A549 (cell line): Measurements from ENCODE around the gene ARHGEF28. TPM values are rescaled to one million over a fixed set of nuclear protein-coding genes. Genes with fewer than 3 reads are reported as not detected.

ENCODE experiments used
- ATAC-seq, 2 experiments: fragments of 200-7000 bp in 1 of 2; fragments of >200 bp in 1 of 2; cut with Nextera tagmentation in 1 of 2; cut with Tn5 transposase in 1 of 2; 3 replicates each; pipeline versions ENCODE4 v1.8.0 to v1.9.1; 2018 to 2020; ENCODE audit warnings: mild to moderate bottlenecking in 1 of 2, moderate library complexity in 1 of 2
- CTCF ChIA-PET: fragments of 300-600 bp; sonication (Branson Sonifier 250); formaldehyde crosslinking; extraction: SDS; loops from one replicate; lab custom pipeline; 2021; ENCODE audit warnings: antibody characterized with exemption, inconsistent platforms; lab: Yijun Ruan, JAX
- POLR2A ChIA-PET: fragments of 350-600 bp; formaldehyde crosslinking; extraction: SDS; loops from one replicate; lab custom pipeline; 2021; ENCODE audit warnings: antibody characterized with exemption, inconsistent platforms; lab: Yijun Ruan, JAX
- DNase-seq, 2 experiments: peaks; one replicate each; pipeline versions ENCODE4 v3.0.0 to v3.0.0-alpha.2; 2011 to 2016; ENCODE audit warnings: low read depth in 1 of 2, low spot score in 1 of 2
- FAIRE-seq: peaks from 2 replicates; lab custom pipeline; 2011; peaks lifted over from hg19 to GRCh38; lab: Jason Lieb, UNC
- H3K27ac ChIP-seq, 2 experiments: fragments of >200 bp; sonication (Bioruptor Twin); formaldehyde crosslinking; 3 replicates each; pipeline ENCODE4 v1.5.1; 2016 to 2017
- H3K4me1 ChIP-seq: fragments of >200 bp; sonication (Bioruptor Twin); formaldehyde crosslinking; 3 replicates; pipeline ENCODE4 v1.6.1; 2016
- H3K4me2 ChIP-seq: fragments of >200 bp; sonication (Bioruptor Twin); formaldehyde crosslinking; 3 replicates; pipeline ENCODE4 v1.6.1; 2016
- H3K4me3 ChIP-seq: fragments of >200 bp; sonication (Bioruptor Twin); formaldehyde crosslinking; 3 replicates; pipeline ENCODE4 v1.5.1; 2016
- H3K9me3 ChIP-seq: fragments of >200 bp; sonication (Bioruptor Twin); formaldehyde crosslinking; 3 replicates; pipeline ENCODE4 v1.6.1; 2016
- BHLHE40 ChIP-seq: IDR thresholded peaks from 2 replicates; pipeline ENCODE4 v1.6.1; 2012; ENCODE audit warnings: low read depth, low read length, inconsistent platforms
- CBX8 ChIP-seq: fragments of 200-600 bp; sonication (generic); IDR thresholded peaks from 2 replicates; pipeline ENCODE4 v1.6.1; 2016
- CEBPB ChIP-seq, 2 experiments: fragments of >200 bp in 1 of 2; sonication (Bioruptor Twin) in 1 of 2; formaldehyde crosslinking in 1 of 2; IDR thresholded peaks; 2 replicates each; pipeline ENCODE4 v1.6.1; 2012 to 2016
- CHD4 ChIP-seq: fragments of 200-600 bp; sonication (generic); IDR thresholded peaks from 2 replicates; pipeline ENCODE4 v1.6.1; 2016; ENCODE audit warnings: antibody characterized with exemption, mild to moderate bottlenecking, borderline replicate concordance
- EHMT2 ChIP-seq: fragments of 200-600 bp; sonication (generic); IDR thresholded peaks from 2 replicates; pipeline ENCODE4 v1.6.1; 2016; ENCODE audit warnings: antibody characterized with exemption, low read depth, mild to moderate bottlenecking, moderate library complexity
- ELK1 ChIP-seq: fragments of 150-350 bp; IDR thresholded peaks from 2 replicates; pipeline ENCODE4 v1.6.1; 2014; ENCODE audit warnings: low read depth, mild to moderate bottlenecking, low read length
- EP300 ChIP-seq, 2 experiments: fragments of >200 bp; sonication (Bioruptor Twin); formaldehyde crosslinking; IDR thresholded peaks; 2 replicates in 1 of 2; 3 replicates in 1 of 2; pipeline ENCODE4 v1.6.1; 2016 to 2017
- ESRRA ChIP-seq: fragments of 150-350 bp; IDR thresholded peaks from 2 replicates; pipeline ENCODE4 v1.6.1; 2014; ENCODE audit warnings: mild to moderate bottlenecking, low read length, borderline replicate concordance
- FOSL2 ChIP-seq, 2 experiments: fragments of 450-650 bp in 1 of 2; fragments of >200 bp in 1 of 2; sonication (Bioruptor Twin) in 1 of 2; formaldehyde crosslinking; IDR thresholded peaks; 2 replicates each; pipeline versions ENCODE4 v1.5.0 to v1.6.1; 2016 to 2020; ENCODE audit warnings: mild to moderate bottlenecking in 1 of 2, moderate library complexity in 1 of 2
- GATA3 ChIP-seq: IDR thresholded peaks from 2 replicates; pipeline ENCODE4 v1.6.1; 2012; ENCODE audit warnings: borderline replicate concordance
- HOXB5 ChIP-seq: fragments of 250-450 bp; sonication (Bioruptor Pico); IDR thresholded peaks from 2 replicates; pipeline ENCODE4 v1.5.0; 2020; ENCODE audit warnings: mild to moderate bottlenecking, moderate library complexity
- JUN ChIP-seq, 2 experiments: fragments of >200 bp; sonication (Bioruptor Twin); formaldehyde crosslinking; IDR thresholded peaks; 2 replicates in 1 of 2; 3 replicates in 1 of 2; pipeline ENCODE4 v1.6.1; 2016 to 2017
- MAX ChIP-seq: IDR thresholded peaks from 2 replicates; pipeline ENCODE4 v1.6.1; 2012
- PBX3 ChIP-seq: IDR thresholded peaks from 2 replicates; pipeline ENCODE4 v1.6.1; 2012
- RAD21 ChIP-seq, 2 experiments: fragments of >200 bp in 1 of 2; sonication (Bioruptor Twin) in 1 of 2; formaldehyde crosslinking in 1 of 2; IDR thresholded peaks in 1 of 2; conservative IDR thresholded peaks in 1 of 2; 2 replicates in 1 of 2; 3 replicates in 1 of 2; pipeline ENCODE4 v1.6.1; 2012 to 2018; ENCODE audit warnings: inconsistent platforms in 1 of 2
- RARB ChIP-seq: fragments of 250-450 bp; sonication (Bioruptor Pico); IDR thresholded peaks from 2 replicates; pipeline ENCODE4 v1.8.0; 2021; ENCODE audit warnings: mild to moderate bottlenecking, moderate library complexity
- REST ChIP-seq: fragments of 200-600 bp; sonication (generic); IDR thresholded peaks from 2 replicates; pipeline ENCODE4 v1.6.1; 2016; ENCODE audit warnings: antibody characterized with exemption, mild to moderate bottlenecking, moderate library complexity
- RNF2 ChIP-seq: fragments of 200-600 bp; sonication (generic); IDR thresholded peaks from 2 replicates; pipeline ENCODE4 v1.6.1; 2016; ENCODE audit warnings: low read depth, mild to moderate bottlenecking, antibody characterized with exemption, moderate library complexity, borderline replicate concordance
- SMC3 ChIP-seq: fragments of >200 bp; sonication (Bioruptor Twin); formaldehyde crosslinking; IDR thresholded peaks from 3 replicates; pipeline ENCODE4 v1.6.1; 2018; ENCODE audit warnings: inconsistent platforms
- TP53 ChIP-seq: fragments of 250-450 bp; sonication (Bioruptor Pico); IDR thresholded peaks from 2 replicates; pipeline ENCODE4 v1.5.0; 2021; ENCODE audit warnings: mild to moderate bottlenecking, moderate library complexity
- ZFP36 ChIP-seq: fragments of 450-650 bp; IDR thresholded peaks from 2 replicates; pipeline ENCODE4 v1.6.1; 2014; ENCODE audit warnings: borderline replicate concordance; ENCODE audit not compliant: partially characterized antibody
- WGBS: methylation state at CpG from one replicate; pipeline ENCODE4 v1.1.6; 2017; ENCODE audit errors: missing lambda C conversion rate; 5-methylcytosine and 5-hydroxymethylcytosine counted together
- polyA plus RNA-seq, 4 experiments: library from polyadenylated mRNA; depleted of rRNA in 3 of 4; stranded (reverse); fragments of >200 nt; fragmentation: RNase III in 1 of 4; extraction: RNeasy Plus Mini Kit Qiagen cat#74134 plus additional on column Dnase treatment in 1 of 4; gene quantifications; 2 replicates in 3 of 4; 3 replicates in 1 of 4; pipeline ENCODE4 v1.2.3, GENCODE V29; 2011 to 2017

Gene ARHGEF28
- polyA plus RNA-seq, 2 of the 4 experiments (the other 2 are of a cell fraction) = 17.0 to 22.3 TPM

GRCh38 chr5:73607228-73607627 is 18.8 kb upstream of the ARHGEF28 start:
- Histone ChIP-seq H3K4me1 (peaks cover 47% of the 10 kb centered on the region), H3K27ac (peak overlapping the region; percentile 47 to 82; a peak in 5 of 6 replicates), H3K9me3 (peaks cover 3% of the 10 kb centered on the region; the same call in 1 of the 3 replicates), H3K4me2 (peak overlapping the region; percentile 81), H3K4me3 (no peak overlapping the region)
- ChIA-PET POLR2A (no interaction called here), CTCF (interaction anchor here (0.6 to 5.2 kb wide), 4 partner anchors 9 to 582 kb away, joined by 3 to 30 read pairs (median 3); no protein-coding TSS in a partner anchor)
- FAIRE-seq = no peak
- DNase-seq = no peak
- ATAC-seq = no peak
- TF ChIP-seq CBX8 = no peak
- no peak for TF ChIP-seq ELK1
- TF ChIP-seq RAD21 (conservative IDR thresholded peaks at IDR 0.05 in 1 of 2, IDR thresholded peaks at IDR 0.05 in 1 of 2) = no peak
- TF ChIP-seq EHMT2 = no peak
- TF ChIP-seq SMC3 = no peak
- no peak for TF ChIP-seq EP300 (IDR thresholded peaks at IDR 0.05)
- TF ChIP-seq ESRRA = no peak

GRCh38 chr5:73612799-73613198 is 13.2 kb upstream of the ARHGEF28 start:
- ChIA-PET POLR2A (no interaction called here), CTCF (interaction anchor here (0.7 to 1.6 kb wide), 3 partner anchors 21 to 179 kb away, joined by 3 to 6 read pairs (median 4); no protein-coding TSS in a partner anchor)
- H3K4me2 ChIP-seq = peak overlapping the region; percentile 75
- FAIRE-seq (peak; percentile 86), DNase-seq (peak in 1 of 2 experiments; percentile 71), ATAC-seq (peak; percentile 32 to 62; a peak in 4 of 6 replicates)
- no peak overlapping the region for H3K4me3 ChIP-seq
- WGBS = 0% methylated on average over 3 of the region's 3 CpGs
- H3K27ac ChIP-seq = peak overlapping the region; percentile 57 to 72
- no peaks in the 10 kb centered on the region for H3K9me3 ChIP-seq
- H3K4me1 ChIP-seq = peaks cover 52% of the 10 kb centered on the region
- TF ChIP-seq GATA3 (peak; percentile 91), CHD4 (no peak), RNF2 (no peak), CEBPB (IDR thresholded peaks at IDR 0.05) (peak in 1 of 2 experiments; percentile 52; a peak in 2 of 4 replicates), TP53 (CRISPR knock-in tag) (no peak), JUN (IDR thresholded peaks at IDR 0.05) (peak in 1 of 2 experiments; percentile 55; a peak in 3 of 5 replicates), RARB (CRISPR knock-in tag) (no peak), FOSL2 (IDR thresholded peaks at IDR 0.05) (no peak), FOSL2 (CRISPR knock-in tag; IDR thresholded peaks at IDR 0.05) (peak; percentile 46; the same call in 1 of the 2 replicates), REST (no peak), PBX3 (no peak), MAX (peak; percentile 40; the same call in 1 of the 2 replicates), ZFP36 (no peak), BHLHE40 (no peak), HOXB5 (CRISPR knock-in tag) (peak; percentile 98), SMC3 (peak; percentile 19; the same call in 1 of the 3 replicates)
